ENCODE results near the gene ARHGAP33. TPM values are rescaled to one million over a fixed set of nuclear protein-coding genes. Genes with fewer than 3 reads are reported as not detected.

ARHGAP33 gene
- total and polyA plus RNA-seq, 2 experiments from 2014 or later = 11.6 to 22.1 TPM

GRCh38 chr19:35729763-35730162 lies 45.6 kb upstream of the ARHGAP33 start:
- peaks cover 73% of the 10 kb centered on the region for H3K36me3 Mint-ChIP-seq (ENCODE audit: low read depth)

More at GRCh38 chr19:35729763-35730162, 45.6 kb upstream of the ARHGAP33 start:
- Mint-ChIP-seq H3K27ac (no peak overlapping the region), H3K27me3 (ENCODE audit: insufficient read depth, low read depth, poor library complexity) (peaks cover 11% of the 10 kb centered on the region), H3K9me3 (no peaks in the 10 kb centered on the region; the same call in 2 of the 3 replicates), H3K4me1 (no peaks in the 10 kb centered on the region), H3K4me3 (no peak overlapping the region)
- Histone ChIP-seq H3K36me3 (ENCODE audit: insufficient read depth) (peaks cover 21% of the 10 kb centered on the region; the same call in 1 of the 2 replicates), H3K4me1 (ENCODE audit: insufficient read depth) (no peaks in the 10 kb centered on the region), H3K79me2 (replicated peaks; ENCODE audit: insufficient read depth) (no peaks in the 10 kb centered on the region), H2AFZ (no peak overlapping the region), H3K9me2 (ENCODE audit: insufficient read depth) (no peaks in the 10 kb centered on the region), H3F3A (replicated peaks; ENCODE audit: low read depth) (no peaks in the 10 kb centered on the region), H4K20me1 (replicated peaks; ENCODE audit: insufficient read depth) (peaks cover 5% of the 10 kb centered on the region), H3K27ac (ENCODE audit: low read depth) (no peak overlapping the region), H3K27me3 (ENCODE audit: insufficient read depth) (no peaks in the 10 kb centered on the region), H3K4me3 (no peak overlapping the region), H3K4me2 (no peak overlapping the region)
- ATAC-seq = no peak
- TF ChIP-seq STAT1 (IDR thresholded peaks at IDR 0.05; ENCODE audit: unreplicated experiment) (no peak), JUNB (IDR thresholded peaks at IDR 0.05; ENCODE audit: unreplicated experiment) (no peak), EZH2phosphoT487 (IDR thresholded peaks at IDR 0.05; ENCODE audit: unreplicated experiment) (no peak), REST (IDR thresholded peaks at IDR 0.05; ENCODE audit: unreplicated experiment) (no peak), ZNF462 (CRISPR knock-in tag; IDR thresholded peaks at IDR 0.05) (no peak), ZNF331 (CRISPR knock-in tag; IDR thresholded peaks at IDR 0.05; ENCODE audit: low read depth) (no peak), ETS1 (IDR thresholded peaks at IDR 0.05) (no peak), ZNF114 (CRISPR knock-in tag; IDR thresholded peaks at IDR 0.05) (no peak), NANOG (IDR thresholded peaks at IDR 0.05; ENCODE audit: borderline replicate concordance) (no peak), EZH2 (IDR thresholded peaks at IDR 0.05; ENCODE audit: low read depth, unreplicated experiment) (no peak), CTCF (conservative IDR thresholded peaks at IDR 0.05; ENCODE audit: low read depth in 2 of 2) (no peak), CREB1 (CRISPR knock-in tag; IDR thresholded peaks at IDR 0.05; ENCODE audit: low read depth) (no peak), POLR2AphosphoS5 (IDR thresholded peaks at IDR 0.05; ENCODE audit: low read depth) (no peak)
- DNase-seq (ENCODE audit: low spot score) = no peak

All from GM23338 (cell line).